ENCODE measurements around the gene RNPEPL1.
"Not testable (repeated sequence)": the region's sequence is repeated elsewhere in the genome, so short reads cannot be mapped to it uniquely, and the experiment has no call there.

RNPEPL1 gene

GRCh38 chr2:240605867-240606743 is 37.8 kb downstream of the RNPEPL1 start:
- no peak for DNase-seq

DNA sequence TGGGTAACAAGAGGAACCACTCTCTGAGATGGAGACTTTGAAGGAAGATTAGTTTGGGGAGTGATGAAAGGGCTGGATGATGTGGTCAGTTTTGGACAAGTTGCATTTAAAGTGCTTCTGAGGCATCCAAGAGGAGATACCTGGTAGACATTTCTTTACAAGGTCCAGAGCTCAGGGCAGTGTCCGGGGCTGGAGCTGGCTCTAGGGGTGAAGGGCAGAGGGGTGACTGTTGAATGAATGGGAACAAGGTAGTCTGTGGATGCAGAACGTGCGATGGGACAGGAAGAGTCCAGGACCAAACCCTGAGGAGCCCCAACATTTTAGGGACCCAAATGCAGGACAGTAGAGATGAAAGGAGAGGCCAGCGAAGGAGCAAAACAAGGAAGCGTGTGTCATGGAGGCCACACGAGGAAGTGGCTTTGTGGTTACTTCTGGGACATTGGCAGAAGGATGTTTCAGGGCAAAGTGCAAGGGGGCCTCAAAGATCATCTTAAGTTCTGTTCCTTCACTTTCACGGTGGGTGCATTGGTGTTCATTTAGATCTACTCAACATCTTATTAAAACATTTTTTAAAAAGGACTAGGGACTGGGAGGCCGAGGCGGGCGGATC is 43.4 kb downstream of the RNPEPL1 start:
- no peak for DNase-seq

GRCh38 chr2:240613781-240614180 is 45.5 kb downstream of the RNPEPL1 start:
- DNase-seq: no peak

DNA sequence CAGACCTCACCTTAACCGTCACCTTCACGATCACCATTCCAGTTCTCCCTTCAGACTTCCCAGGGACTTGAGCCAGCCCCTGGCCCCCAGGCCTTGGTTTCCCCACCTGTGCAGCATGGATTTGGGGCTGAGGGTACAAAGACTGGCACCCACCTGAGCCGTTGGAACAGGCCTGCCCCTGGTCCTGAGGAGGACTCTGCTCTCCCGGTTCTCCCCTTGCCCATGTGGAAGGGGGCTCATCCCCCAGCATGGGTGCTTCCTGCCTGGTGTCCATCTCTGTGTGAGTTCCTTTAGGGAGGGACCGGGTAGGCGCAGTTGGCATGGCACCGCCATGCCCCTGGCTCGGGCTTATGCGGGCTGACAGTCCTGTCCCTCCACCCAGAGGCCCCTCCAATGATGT is 46.1 kb downstream of the RNPEPL1 start:
- DNase-seq: no peak

DNA sequence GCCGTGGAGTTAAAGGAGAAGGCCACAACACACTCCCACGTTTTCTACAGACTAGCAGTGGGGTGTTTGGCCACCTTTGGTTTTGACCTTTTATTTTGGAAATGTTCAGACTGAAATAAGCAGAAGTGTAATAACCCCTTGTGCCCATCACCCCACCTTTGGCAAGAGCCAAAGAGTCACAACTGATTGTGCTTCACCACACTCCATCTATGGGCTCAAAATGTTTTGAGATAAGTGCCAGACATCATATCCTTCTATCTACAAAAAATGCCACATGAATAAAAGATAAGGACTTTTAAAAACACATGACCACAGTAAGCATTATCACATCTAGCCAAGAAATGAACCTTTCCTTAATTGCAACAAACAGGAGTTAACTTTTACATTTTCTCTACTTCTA is 47.1 kb downstream of the RNPEPL1 start:
- DNase-seq: no peak

GRCh38 chr2:240615820-240616547 is 47.7 kb downstream of the RNPEPL1 start:
- DNase-seq: no peak

DNA sequence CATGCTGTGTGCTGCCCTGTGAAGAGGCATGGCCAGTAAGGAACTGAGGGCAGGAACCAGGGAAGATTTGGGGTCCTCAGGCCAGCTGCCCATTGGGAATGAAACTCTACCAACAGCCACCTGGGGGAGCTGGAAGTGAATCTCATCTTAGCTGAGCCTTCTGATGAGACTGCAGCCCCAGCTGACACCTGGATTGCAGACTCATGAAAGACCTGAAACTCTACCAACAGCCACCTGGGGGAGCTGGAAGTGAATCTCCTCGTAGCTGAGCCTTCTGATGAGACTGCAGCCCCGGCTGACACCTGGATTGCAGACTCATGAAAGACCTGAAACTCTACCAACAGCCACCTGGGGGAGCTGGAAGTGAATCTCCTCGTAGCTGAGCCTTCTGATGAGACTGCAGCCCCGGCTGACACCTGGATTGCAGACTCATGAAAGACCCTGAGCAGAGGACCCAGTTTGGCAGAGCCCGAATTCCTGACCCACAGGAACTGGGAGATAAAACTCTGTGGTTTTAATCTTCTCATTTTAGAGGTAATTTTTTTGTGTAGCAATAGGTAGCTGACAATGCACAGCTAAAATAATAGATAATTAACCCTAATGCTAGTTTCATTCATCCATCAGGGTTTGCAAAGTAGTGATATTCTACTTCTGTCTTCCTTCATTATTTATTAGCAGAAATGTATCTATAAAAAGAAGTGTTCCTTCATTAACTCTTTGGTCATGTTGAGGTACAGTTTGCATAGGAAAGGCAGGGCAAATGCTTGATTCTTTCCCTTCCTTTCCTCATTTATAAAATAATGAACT is 48.8 kb downstream of the RNPEPL1 start:
- not testable (repeated sequence) for DNase-seq

- DNase-seq: no peak
These were observed 50.5 kb downstream of the RNPEPL1 start for GRCh38 chr2:240618776-240619175.

DNA sequence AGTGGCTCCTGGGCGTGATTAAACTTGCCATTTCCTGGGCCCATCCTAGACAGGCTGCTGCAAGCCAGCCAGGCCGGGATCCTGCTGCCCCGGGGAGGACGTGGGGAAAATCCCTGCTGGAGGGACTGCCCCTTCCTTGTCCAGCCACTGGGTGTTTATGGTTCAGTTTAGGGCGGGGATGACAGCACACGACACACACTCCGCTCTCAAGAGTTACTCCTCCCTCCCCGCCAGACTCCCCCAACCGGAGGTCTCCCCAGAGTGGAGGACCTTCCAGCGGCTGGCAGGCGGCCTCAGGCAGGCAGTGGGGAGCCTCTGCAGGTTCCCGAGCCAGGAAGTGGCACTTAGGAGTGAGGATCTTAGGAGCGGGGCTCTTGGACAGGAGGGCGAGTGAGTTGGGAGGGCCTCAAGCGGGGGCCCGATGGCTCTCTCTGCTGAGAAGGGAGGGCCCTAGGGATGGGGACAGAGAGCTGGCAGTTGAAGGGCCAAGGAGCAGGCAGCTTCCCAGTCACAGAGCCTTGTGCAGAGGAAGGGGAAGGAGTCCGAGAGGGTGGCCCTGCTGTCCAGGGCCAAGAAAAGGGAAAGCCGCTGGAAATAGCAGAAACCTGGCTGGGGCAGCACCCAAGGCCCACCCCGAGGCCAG is 51.3 kb downstream of the RNPEPL1 start:
- DNase-seq: no peak

DNA sequence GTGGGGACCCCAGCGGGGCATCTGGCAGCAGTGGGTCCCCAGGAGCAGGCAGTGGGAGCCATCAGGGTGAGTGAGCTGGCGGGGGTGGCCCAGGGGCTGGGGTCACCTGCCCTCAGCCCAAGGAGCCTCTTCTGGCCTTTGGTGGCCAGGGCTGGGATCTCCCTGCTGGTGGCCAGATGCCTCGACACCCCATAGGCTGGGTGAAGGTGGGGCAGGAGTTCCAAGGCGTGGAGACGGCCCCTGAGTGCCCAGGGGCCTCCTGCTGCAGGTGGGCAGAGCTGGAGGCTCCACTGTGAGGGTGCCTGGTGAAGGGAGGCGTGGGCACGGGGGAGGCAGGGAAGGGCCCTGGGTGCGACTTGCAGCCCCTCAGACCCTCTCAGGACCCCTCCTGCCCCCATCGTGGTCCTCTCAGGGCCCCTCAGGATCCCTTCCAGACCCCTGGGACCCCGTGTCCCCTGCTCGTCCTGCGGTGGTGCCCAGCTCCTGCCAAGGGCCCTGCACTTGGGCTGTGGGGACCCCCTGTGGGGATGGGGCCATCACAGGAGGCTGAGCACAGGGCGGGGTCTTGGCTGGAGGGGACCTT is 52.0 kb downstream of the RNPEPL1 start:
- no peak for DNase-seq

DNA sequence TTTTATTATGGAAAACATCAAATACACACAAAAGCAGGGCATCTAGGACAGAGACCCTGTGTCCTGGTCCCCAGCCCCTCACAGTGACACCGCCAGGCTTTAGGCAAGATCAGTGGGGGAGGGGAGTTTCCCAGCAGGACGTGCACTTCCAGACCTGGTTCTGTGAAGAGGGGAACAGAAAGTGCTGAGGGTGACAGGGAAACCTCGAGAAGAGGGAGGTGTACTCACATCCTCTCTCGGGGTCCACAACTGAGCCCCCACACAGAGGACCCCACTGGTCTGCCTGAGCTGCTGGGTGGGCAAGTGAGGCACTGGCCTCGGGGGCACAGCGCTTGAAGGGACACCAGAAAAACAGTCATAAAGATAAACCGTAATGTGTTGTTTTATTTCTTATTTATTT is 52.6 kb downstream of the RNPEPL1 start:
- no peak for DNase-seq

DNA sequence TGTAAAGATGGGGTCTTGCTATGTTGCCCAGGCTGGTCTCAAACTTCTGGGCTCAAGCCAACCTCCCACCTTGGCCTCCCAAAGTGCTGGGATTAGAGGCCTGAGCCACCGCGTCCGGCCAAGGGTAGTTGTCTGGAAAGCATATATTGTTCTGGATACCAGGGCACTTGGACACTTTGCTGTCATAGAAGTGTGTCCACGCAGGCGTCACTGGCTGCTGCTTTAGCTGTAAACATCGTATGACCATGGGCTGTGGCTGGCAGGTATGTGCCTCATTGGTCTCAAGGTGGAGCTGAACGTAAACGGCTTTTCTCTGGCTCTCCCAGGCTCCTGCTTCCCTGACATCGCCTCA is 53.8 kb downstream of the RNPEPL1 start:
- DNase-seq: no peak

- no peak for DNase-seq
These were observed 54.4 kb downstream of the RNPEPL1 start for GRCh38 chr2:240622531-240623235.

DNA sequence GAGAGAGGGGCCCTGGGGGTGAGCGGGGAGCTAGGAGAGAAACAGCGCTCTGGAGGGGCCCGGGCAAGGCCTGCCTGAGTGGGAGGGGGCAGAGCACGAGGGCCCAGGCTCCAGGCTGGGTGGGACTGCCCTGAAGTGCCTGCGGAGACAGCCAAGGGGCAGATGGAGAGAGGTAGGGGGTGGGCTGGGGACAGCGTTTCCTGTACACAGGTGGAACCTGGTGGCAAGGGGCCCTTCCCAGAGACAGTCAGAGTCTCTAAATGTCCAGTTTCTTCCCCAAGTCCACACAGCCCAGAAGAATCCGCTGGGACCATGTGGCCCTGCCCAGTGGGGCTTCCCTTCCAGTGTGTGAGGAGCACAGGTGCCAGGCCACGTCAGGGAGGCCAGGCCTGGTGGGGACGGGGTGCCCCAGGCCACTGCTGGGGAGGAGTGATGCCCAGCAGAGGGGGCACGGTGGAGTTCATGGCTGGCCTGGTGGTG is 55.3 kb downstream of the RNPEPL1 start:
- DNase-seq: no peak

DNA sequence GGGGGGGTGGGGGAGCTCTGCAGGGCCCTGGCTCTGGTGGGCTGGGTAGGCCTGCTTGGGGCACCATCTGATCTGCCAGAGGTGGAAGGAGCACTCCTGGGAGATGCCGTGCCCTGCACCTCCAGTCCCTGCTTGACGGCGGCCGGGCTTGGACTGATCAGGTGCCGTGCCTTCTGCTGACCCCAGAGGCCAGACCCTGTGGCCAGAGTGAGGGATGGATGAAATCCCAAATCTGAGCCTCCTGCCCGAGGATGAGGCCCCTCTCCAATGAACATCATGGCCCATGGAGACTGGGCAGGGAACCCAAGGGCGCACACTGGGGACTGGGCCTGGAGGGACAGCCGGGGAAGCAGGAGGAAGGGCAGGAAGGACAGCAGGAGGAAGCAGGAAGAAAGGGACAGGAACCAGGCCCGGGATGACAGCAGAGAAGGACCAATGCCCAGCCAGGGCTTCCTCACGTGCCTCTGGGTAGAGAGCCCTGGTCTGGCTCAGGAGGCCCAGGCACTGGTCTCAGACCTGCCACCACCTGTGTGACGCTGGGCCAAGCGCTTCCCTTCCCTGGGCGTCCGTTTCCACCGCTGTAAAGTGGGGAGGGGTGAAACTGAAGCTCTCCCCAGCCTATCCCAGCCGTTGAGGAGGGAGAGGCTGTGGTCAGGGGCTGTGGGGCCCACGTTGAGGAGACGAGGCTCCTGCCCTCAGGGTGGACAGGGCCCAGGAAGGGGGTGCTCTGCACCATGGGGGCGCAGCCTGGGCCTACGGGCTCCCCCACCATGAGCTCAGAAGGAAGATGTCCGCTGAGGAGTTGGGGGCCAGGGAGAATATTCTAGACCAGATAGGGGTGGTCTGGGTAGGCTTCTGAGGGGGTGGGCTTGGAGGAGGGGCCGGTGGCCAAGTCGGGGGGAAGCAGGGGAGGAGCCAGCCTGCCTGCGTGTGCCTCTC is 56.0 kb downstream of the RNPEPL1 start:
- DNase-seq: no peak

DNA sequence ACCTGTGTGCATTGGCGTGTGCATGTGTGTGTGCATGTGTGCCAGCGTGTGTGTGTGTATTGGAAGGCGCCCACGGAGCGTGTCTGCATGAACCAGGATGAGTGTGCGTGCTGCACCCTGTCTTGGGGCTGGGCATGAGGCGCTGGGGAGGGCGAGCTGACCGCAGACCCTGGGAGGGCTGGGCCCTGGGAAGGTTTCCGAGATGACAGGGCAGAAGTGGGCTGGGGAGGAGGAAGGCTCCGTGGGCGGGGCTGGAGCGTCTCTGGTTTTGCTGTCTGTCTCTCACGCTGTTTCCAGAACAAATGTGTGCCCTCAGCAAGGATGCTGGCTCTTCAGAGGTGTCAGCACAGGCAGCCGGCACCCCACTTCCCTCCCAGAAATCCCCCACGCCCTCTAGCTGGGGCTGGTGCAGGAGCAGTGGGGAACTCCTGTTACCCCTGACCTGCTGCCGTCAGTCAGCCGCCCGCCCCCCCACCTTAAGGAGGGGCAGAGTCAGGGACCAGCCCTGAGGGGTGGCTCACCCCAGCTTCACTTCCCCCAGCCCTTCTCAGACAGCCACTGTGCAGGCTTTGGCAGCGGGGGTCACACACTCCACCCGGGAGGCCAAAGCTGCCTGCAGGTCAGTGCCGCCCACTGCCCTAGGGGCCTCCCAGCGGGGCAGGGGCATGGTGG is 56.8 kb downstream of the RNPEPL1 start, which contains the start of gene GPR35:
Gene GPR35 (plus strand): TSS at position 531 of the 672 bp plus-strand sequence. CDS start 4,473 bp downstream, outside the sequence.
- peak; percentile 74 for DNase-seq

DNA sequence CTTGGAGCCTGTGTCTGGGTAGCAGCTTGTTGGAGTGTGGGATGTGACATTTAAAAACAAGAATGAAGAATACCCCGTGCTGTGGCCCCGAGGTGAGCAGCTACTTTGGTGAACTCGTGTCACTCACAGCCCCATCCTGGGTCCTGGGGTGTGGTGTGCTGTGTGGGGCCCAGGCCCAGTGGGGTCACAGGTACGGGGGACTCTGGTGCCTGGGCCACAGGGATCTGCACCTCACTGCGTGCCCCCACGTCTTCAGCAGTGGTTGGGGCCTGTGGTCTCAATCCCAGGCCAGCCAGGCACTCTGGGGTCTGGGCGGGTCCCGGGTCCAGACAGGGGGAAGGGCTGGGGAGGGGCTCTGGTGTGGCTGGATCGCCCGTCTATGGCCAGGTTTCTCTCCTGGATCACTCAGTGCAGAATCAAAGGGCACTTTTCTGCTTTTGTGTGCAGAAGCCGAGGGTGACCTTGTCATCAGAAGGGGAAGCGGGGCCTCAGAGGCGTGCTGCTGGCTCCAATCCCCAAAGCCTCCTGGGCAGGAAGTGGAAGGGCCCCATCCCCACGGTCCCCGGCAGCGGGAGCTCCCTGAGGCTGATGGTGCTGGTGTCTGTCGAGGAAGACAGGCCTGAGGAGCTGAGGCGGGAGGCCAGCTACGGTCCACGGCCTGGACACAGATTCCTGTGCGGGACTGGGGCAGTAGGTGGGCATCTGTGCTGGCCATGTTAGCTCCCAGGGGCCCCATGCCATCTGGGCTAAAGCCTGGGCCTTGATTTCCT is 58.4 kb downstream of the RNPEPL1 start:
- peak; percentile 33 for DNase-seq

DNA sequence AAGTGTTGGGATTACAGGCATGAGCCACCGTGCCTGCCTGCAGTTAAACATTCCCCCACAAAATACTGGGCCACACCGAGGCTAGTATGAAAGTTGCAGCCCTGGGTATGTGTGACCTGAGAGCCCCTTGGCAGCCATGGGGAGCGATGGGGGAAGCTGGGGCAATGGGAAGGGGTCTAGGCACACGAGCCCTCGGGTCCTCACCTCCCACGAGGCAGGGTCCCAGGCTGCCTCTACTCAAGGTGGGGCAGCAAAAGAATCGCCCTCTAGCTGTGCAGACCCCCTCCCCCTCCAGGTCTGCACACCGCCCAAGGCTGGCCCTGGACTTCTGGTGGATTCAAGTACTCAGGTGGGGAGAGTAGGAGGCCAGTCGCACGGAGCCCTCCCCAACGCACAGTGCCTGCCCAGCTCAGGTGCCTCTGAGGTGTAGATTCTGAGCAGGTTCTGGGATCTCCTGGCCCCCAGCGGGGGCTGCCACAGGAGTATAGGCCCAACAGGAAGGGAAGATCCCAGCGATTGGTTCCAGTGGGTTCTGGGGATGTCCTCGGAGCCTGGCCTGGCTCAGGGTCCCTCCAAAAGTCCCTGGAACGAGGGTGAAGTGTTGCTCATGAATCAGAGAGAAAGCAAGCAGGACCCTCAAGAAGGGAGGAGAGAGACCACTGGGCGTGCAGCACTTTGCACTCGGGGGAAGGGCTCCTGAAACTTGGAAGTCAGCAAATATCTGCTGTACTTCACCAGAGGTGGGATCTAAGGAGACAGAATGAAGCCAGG is 59.6 kb downstream of the RNPEPL1 start:
- DNase-seq: no peak
